HFFc6 (cell line): ENCODE data around the gene TEX44. TPM values are rescaled to one million over a fixed set of nuclear protein-coding genes. Genes with fewer than 3 reads are reported as not detected.

Source experiments
- DNase-seq: peaks from one replicate; pipeline ENCODE4 v3.0.0-alpha.2; 2018
- H3K27ac Mint-ChIP-seq: 2 replicates; pipeline ENCODE4 v1.8.0; 2020; ENCODE audit warnings: mild to moderate bottlenecking, mixed read lengths
- H3K27me3 Mint-ChIP-seq: 2 replicates; pipeline ENCODE4 v1.8.0; 2021; ENCODE audit warnings: mild to moderate bottlenecking, moderate library complexity, mixed read lengths; ENCODE audit not compliant: insufficient read depth
- H3K36me3 Mint-ChIP-seq: 2 replicates; pipeline ENCODE4 v1.8.0; 2021; ENCODE audit warnings: low read depth, mixed read lengths
- H3K4me1 Mint-ChIP-seq: 2 replicates; pipeline ENCODE4 v1.8.0; 2020; ENCODE audit warnings: low read depth, mixed read lengths
- H3K4me3 Mint-ChIP-seq: 2 replicates; pipeline ENCODE4 v1.8.0; 2020; ENCODE audit warnings: mild to moderate bottlenecking, moderate library complexity, mixed read lengths
- H3K9me3 Mint-ChIP-seq: 2 replicates; pipeline ENCODE4 v1.8.0; 2020; ENCODE audit warnings: mild to moderate bottlenecking, mixed read lengths
- total RNA-seq, 6 experiments: library from RNA; stranded (reverse); fragmentation: NEBNext Ultra II Directional; extraction: Animal tissue kit (Norgen Biotek cat#: 25700); gene quantifications; 2 replicates in 1 of 6; 3 replicates in 5 of 6; pipeline ENCODE4 v1.2.3, GENCODE V29; 2021
- TF ChIP-seq, protein P1 (sequence below): fragments of 200-600 bp; sonication (generic); IDR thresholded peaks from 2 replicates; pipeline ENCODE4 v1.5.0; 2021; ENCODE audit warnings: antibody characterized with exemption, mild to moderate bottlenecking

Gene TEX44
- total RNA-seq, 6 experiments from 2014 or later: not detected

DNA sequence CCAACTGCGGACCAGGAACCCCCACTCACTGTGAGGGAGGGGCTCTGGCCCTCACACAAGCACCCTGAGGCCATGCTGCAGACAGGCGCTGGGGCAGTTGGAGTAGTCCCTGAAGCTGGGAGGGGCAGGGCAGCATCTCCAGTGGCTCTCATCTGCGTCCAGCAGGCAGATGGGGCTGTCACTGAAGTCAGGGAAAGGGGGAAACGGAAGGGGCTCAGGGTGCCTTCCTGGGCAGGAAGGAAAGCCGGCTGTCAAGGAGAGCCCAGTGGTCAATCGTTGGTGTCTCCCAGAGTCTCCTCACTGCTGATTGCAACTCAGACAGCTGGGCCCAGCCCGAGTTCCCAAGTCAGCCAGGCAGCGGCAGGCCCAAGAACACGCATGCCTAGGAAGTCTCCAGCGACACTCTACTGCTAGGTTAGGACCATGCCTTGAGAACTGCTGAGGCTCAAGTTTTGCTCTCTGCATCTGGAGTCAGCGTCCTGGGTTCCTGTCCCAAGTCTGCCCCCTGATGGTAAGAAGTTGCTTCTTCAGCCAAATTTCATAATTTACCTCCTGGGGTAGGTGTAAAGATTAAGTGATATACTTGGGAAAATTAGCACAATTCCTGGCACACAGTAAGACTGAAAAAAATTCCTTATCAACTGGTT is 35.0 kb upstream of the TEX44 start:
- TF ChIP-seq, protein P1, sequence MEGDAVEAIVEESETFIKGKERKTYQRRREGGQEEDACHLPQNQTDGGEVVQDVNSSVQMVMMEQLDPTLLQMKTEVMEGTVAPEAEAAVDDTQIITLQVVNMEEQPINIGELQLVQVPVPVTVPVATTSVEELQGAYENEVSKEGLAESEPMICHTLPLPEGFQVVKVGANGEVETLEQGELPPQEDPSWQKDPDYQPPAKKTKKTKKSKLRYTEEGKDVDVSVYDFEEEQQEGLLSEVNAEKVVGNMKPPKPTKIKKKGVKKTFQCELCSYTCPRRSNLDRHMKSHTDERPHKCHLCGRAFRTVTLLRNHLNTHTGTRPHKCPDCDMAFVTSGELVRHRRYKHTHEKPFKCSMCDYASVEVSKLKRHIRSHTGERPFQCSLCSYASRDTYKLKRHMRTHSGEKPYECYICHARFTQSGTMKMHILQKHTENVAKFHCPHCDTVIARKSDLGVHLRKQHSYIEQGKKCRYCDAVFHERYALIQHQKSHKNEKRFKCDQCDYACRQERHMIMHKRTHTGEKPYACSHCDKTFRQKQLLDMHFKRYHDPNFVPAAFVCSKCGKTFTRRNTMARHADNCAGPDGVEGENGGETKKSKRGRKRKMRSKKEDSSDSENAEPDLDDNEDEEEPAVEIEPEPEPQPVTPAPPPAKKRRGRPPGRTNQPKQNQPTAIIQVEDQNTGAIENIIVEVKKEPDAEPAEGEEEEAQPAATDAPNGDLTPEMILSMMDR: peak; percentile 88
- Mint-ChIP-seq H3K27me3 (peaks cover 5% of the 10 kb centered on the region), H3K9me3 (peaks cover 16% of the 10 kb centered on the region), H3K4me1 (peaks cover 12% of the 10 kb centered on the region), H3K4me3 (no peak overlapping the region), H3K27ac (no peak overlapping the region), H3K36me3 (peaks cover 10% of the 10 kb centered on the region)
- peak; percentile 59 for DNase-seq

DNA sequence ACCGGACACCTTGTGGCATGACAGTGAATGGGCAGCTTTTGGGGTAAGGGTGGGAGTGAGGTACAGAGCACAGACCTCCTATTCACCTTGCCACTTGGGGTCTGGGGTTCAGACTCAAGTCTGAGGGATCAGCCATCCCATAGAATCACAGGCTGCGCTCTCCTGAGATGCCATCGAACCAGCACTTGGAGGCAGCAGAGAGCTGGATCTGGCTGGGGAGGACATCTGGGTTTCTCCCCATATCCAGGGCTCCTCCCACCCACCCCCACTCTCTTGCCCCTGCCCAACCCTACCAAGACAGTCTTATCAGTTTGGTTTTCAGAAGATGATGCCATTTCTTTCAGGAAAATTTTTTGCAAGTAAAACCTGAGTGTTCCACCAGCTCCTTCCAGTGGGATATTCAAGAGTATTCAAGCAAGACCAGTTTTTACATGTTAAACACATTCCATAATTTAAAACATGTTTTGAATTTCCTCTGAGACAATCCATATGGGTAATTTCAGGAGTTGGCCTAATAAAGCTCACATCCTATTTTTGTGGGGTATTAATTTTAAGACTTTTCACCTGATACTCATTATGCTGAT is 29.2 kb upstream of the TEX44 start:
- peaks cover 14% of the 10 kb centered on the region for H3K27me3 Mint-ChIP-seq
- H3K9me3 Mint-ChIP-seq: no peaks in the 10 kb centered on the region
- no peak overlapping the region for H3K4me3 Mint-ChIP-seq
- H3K4me1 Mint-ChIP-seq: no peaks in the 10 kb centered on the region
- no peak overlapping the region for H3K27ac Mint-ChIP-seq
- H3K36me3 Mint-ChIP-seq: no peaks in the 10 kb centered on the region
- DNase-seq: peak; percentile 48
- TF ChIP-seq, protein P1: peak; percentile 82

DNA sequence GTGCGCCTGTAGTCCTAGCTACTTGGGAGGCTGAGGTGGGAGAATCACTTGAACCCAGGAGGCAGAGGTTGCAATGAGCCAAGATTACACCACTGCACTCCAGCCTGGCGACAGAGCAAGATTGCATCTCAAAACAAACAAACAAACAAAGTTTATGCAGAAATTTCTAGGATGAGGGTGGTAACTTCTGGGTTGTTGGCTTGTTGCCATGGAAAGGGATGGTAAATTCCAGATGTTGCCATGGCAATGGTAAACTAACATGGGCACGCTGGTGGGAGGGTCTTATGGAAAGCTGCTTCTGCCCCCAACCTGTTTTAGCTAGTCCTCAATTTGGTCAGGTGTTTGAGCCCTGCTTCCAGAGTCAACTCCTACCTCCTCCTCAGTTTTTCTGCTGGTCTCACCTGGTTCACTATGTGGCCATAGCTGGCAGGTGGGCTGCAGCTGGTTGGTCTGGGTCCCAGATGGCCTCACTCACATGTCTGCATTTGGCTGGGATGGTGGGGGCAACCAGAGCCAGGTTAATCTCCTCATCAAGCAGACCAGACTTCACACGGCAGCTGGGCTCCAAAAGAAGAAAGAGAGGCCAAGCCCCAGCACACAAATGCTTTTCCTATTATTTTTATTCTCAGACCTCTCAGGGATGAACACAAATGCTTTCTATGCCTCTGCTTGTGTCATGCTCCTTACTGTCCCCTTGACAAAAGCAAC is 26.6 kb upstream of the TEX44 start:
- no peaks in the 10 kb centered on the region for H3K36me3 Mint-ChIP-seq
- H3K27me3 Mint-ChIP-seq: peaks cover 17% of the 10 kb centered on the region
- H3K4me3 Mint-ChIP-seq: no peak overlapping the region
- DNase-seq: no peak
- TF ChIP-seq, protein P1: no peak
- no peaks in the 10 kb centered on the region for H3K4me1 Mint-ChIP-seq
- no peak overlapping the region for H3K27ac Mint-ChIP-seq
- H3K9me3 Mint-ChIP-seq: no peaks in the 10 kb centered on the region

DNA sequence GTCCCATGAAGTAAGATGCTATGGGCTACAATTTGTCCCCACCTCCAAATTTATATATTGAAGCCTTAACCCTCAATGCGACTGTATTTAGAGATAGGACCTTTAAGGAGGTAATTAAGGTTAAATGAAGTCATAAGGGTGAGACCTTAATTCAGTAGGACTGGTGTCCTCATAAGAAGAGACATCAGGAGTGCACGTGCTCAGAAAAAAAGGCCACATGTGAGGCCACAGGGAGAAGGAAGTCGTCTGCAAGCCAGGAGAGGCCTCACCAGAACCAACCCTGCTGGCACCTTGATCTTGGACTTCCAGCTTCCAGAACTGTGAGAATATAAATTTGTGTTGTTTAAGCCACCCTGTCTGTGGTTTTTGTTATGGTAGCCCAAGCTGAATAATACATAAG is 25.5 kb upstream of the TEX44 start:
- no peak overlapping the region for H3K27ac Mint-ChIP-seq
- no peaks in the 10 kb centered on the region for H3K9me3 Mint-ChIP-seq
- TF ChIP-seq, protein P1: no peak
- H3K27me3 Mint-ChIP-seq: peaks cover 23% of the 10 kb centered on the region
- H3K4me3 Mint-ChIP-seq: no peak overlapping the region
- H3K36me3 Mint-ChIP-seq: no peaks in the 10 kb centered on the region
- DNase-seq: no peak
- no peaks in the 10 kb centered on the region for H3K4me1 Mint-ChIP-seq

GRCh38 chr2:231568098-231568784 is 24.4 kb upstream of the TEX44 start:
- no peak overlapping the region for H3K4me3 Mint-ChIP-seq
- TF ChIP-seq, protein P1: no peak
- H3K36me3 Mint-ChIP-seq: no peaks in the 10 kb centered on the region
- no peak overlapping the region for H3K27ac Mint-ChIP-seq
- H3K27me3 Mint-ChIP-seq: peaks cover 23% of the 10 kb centered on the region
- DNase-seq: no peak
- no peaks in the 10 kb centered on the region for H3K9me3 Mint-ChIP-seq
- no peaks in the 10 kb centered on the region for H3K4me1 Mint-ChIP-seq
